B cell (primary cell): ENCODE data around the gene AQR. TPM values are rescaled to one million over a fixed set of nuclear protein-coding genes. Genes with fewer than 3 reads are reported as not detected.

ENCODE experiments used
- ATAC-seq: fragments of 200-7000 bp; cut with Tn5 transposase; one replicate; pipeline ENCODE4 v1.10.0; 2021; ENCODE audit warnings: low read depth, mild to moderate bottlenecking, moderate number of reproducible peaks, moderate library complexity
- CTCF ChIA-PET: fragments of 350-600 bp; sonication (Branson Sonifier 250); formaldehyde crosslinking; loops from one replicate; lab custom pipeline; 2021; ENCODE audit warnings: antibody characterized with exemption, inconsistent platforms; lab: Charles Lee
- POLR2A ChIA-PET: fragments of 350-600 bp; sonication (Branson Sonifier 250); formaldehyde crosslinking; loops from one replicate; lab custom pipeline; 2021; ENCODE audit warnings: antibody characterized with exemption; lab: Charles Lee
- DNase-seq: peaks from one replicate; pipeline ENCODE4 v3.0.0; 2013
- H2AFZ ChIP-seq: 2 replicates; pipeline ENCODE4 v1.6.1; 2012; ENCODE audit warnings: mild to moderate bottlenecking, low read depth, low read length; ENCODE audit not compliant: insufficient read depth, poor library complexity, severe bottlenecking
- H3K27ac ChIP-seq, 2 donors: 1 replicate in 1 of 2; 2 replicates in 1 of 2; pipeline ENCODE4 v1.5.1; 2012 to 2013; ENCODE audit warnings: low read length in 2 of 2, mild to moderate bottlenecking in 2 of 2, moderate library complexity in 1 of 2
- H3K27me3 ChIP-seq, 4 experiments: fragments of 200-600 bp in 1 of 4; sonication (generic) in 1 of 4; replicated peaks in 1 of 4; 1 replicate in 2 of 4; 2 replicates in 2 of 4; pipeline versions ENCODE4 v1.6.1 to v1.7.0; 2013 to 2016; ENCODE audit warnings: low read length in 3 of 4, mild to moderate bottlenecking in 2 of 4, mixed read lengths in 1 of 4, moderate library complexity in 1 of 4; ENCODE audit not compliant: insufficient read depth in 4 of 4, control insufficient read depth in 3 of 4; ENCODE audit errors: control extremely low read depth in 1 of 4
- H3K36me3 ChIP-seq, 2 experiments: replicated peaks in 1 of 2; 1 replicate in 1 of 2; 2 replicates in 1 of 2; pipeline versions ENCODE4 v1.6.1 to v1.7.1; 2013; ENCODE audit warnings: low read length in 1 of 2; ENCODE audit not compliant: insufficient read depth in 2 of 2, control insufficient read depth in 1 of 2; ENCODE audit errors: control extremely low read depth in 1 of 2, extremely low read depth in 1 of 2
- H3K4me1 ChIP-seq, 2 donors: fragments of 200-600 bp in 1 of 2; sonication (generic) in 1 of 2; 1 replicate in 1 of 2; 2 replicates in 1 of 2; pipeline versions ENCODE4 v1.5.1 to v1.6.1; 2013 to 2017; ENCODE audit warnings: low read length in 2 of 2; ENCODE audit not compliant: control insufficient read depth in 2 of 2, insufficient read depth in 2 of 2
- H3K4me2 ChIP-seq: replicated peaks from 2 replicates; pipeline ENCODE3; 2012; ENCODE audit warnings: mild to moderate bottlenecking, low read depth, low read length; ENCODE audit not compliant: poor library complexity, severe bottlenecking
- H3K4me3 ChIP-seq, 5 experiments: fragments of 200-600 bp in 1 of 5; sonication (generic) in 1 of 5; 1 replicate in 3 of 5; 2 replicates in 2 of 5; pipeline versions ENCODE4 v1.5.1 to v1.7.0; 2011 to 2016; ENCODE audit warnings: low read length in 4 of 5, mild to moderate bottlenecking in 4 of 5, low read depth in 2 of 5, control low read depth in 1 of 5, moderate library complexity in 1 of 5; ENCODE audit not compliant: insufficient read depth in 1 of 5; ENCODE audit errors: control extremely low read depth in 1 of 5, extremely low read depth in 1 of 5
- H3K79me2 ChIP-seq: fragments of 200-600 bp; sonication (generic); one replicate; pipeline ENCODE4 v1.6.0; 2016; ENCODE audit warnings: low read length; ENCODE audit not compliant: control insufficient read depth, insufficient read depth
- H3K9ac ChIP-seq: fragments of 200-600 bp; sonication (generic); 2 replicates; pipeline ENCODE4 v1.6.1; 2017; ENCODE audit warnings: mild to moderate bottlenecking, low read length, moderate library complexity
- H3K9me3 ChIP-seq, 3 donors: one replicate each; pipeline versions ENCODE4 v1.6.1 to v1.7.1; 2013; ENCODE audit warnings: low read length in 2 of 3; ENCODE audit not compliant: control insufficient read depth in 2 of 3, insufficient read depth in 1 of 3; ENCODE audit errors: control extremely low read depth in 1 of 3
- H4K20me1 ChIP-seq: 2 replicates; pipeline ENCODE4 v1.6.0; 2012; ENCODE audit warnings: mild to moderate bottlenecking, low read length; ENCODE audit not compliant: insufficient read depth, control insufficient read depth, poor library complexity, severe bottlenecking
- H3K27ac Mint-ChIP-seq: one replicate; pipeline ENCODE4 v1.8.0; 2021; ENCODE audit warnings: mixed read lengths
- H3K27me3 Mint-ChIP-seq: one replicate; pipeline ENCODE4 v1.8.0; 2021; ENCODE audit warnings: mixed read lengths
- H3K4me1 Mint-ChIP-seq: one replicate; pipeline ENCODE4 v1.8.0; 2021; ENCODE audit warnings: mixed read lengths
- H3K4me3 Mint-ChIP-seq: one replicate; pipeline ENCODE4 v1.8.0; 2021; ENCODE audit warnings: mixed read lengths
- H3K9me3 Mint-ChIP-seq: one replicate; pipeline ENCODE4 v1.8.0; 2022; ENCODE audit warnings: mixed read lengths; ENCODE audit not compliant: insufficient read depth
- CTCF ChIP-seq: fragments of 200-600 bp; IDR thresholded peaks from one replicate; pipeline ENCODE4 v1.8.0; 2022; ENCODE audit warnings: antibody characterized with exemption, mild to moderate bottlenecking
- EZH2 ChIP-seq: IDR thresholded peaks from 2 replicates; pipeline ENCODE4 v1.6.1; 2012; ENCODE audit warnings: borderline replicate concordance, low read depth, mild to moderate bottlenecking, moderate library complexity, low read length; ENCODE audit not compliant: insufficient read depth, poor library complexity, severe bottlenecking
- WGBS: methylation state at CpG from one replicate; pipeline ENCODE4 v1.1.5; 2013; ENCODE audit warnings: missing lambda C conversion rate; ENCODE audit not compliant: insufficient coverage; 5-methylcytosine and 5-hydroxymethylcytosine counted together
- intact Hi-C: fragments of 100-400 bp; cut with micrococcal nuclease; formaldehyde crosslinking; loops from one replicate; pipeline ENCODE4 v1.10.0; 2022
- polyA plus RNA-seq: library from polyadenylated mRNA; depleted of rRNA; stranded (reverse); fragments of >200 nt; gene quantifications from 2 replicates; pipeline ENCODE4 v1.2.3, GENCODE V29; 2012
- total RNA-seq, 2 donors: library from RNA; stranded (reverse); fragments of 120-200 nt in 1 of 2; gene quantifications; 1 replicate in 1 of 2; 2 replicates in 1 of 2; pipeline versions ENCODE4 v1.2.3 to v1.2.4, GENCODE V29; 2013 to 2022

The AQR gene
- total and polyA plus RNA-seq, 2 donors (not counting 1 experiment from before 2014, with no cell fraction given) = 24.2 to 41.7 TPM

- WGBS = 64% methylated on average over 2 of the region's 4 CpGs
Measured at GRCh38 chr15:34993877-34994276, 24.3 kb upstream of the AQR start.

GRCh38 chr15:34993412-34993811 lies 23.9 kb upstream of the AQR start:
- H3K4me1 ChIP-seq = peaks cover 7 to 8% of the 10 kb centered on the region in 2 donors
- intact Hi-C loops = no loop called here
- no peaks in the 10 kb centered on the region for H3K9me3 ChIP-seq
- H3K27ac ChIP-seq = no peak overlapping the region
- H3K36me3 ChIP-seq = no peaks in the 10 kb centered on the region
- peaks cover 0 to 11% (median 0%) of the 10 kb centered on the region in 4 experiments for H3K27me3 ChIP-seq
- peaks cover 2% of the 10 kb centered on the region for H3K79me2 ChIP-seq
- ChIA-PET POLR2A (no interaction called here), CTCF (no interaction called here)
- Mint-ChIP-seq H3K9me3 (no peaks in the 10 kb centered on the region), H3K27ac (no peak overlapping the region), H3K4me1 (peaks cover 11% of the 10 kb centered on the region), H3K4me3 (no peak overlapping the region), H3K27me3 (peaks cover 16% of the 10 kb centered on the region)
- no peak for TF ChIP-seq EZH2
- TF ChIP-seq CTCF = no peak
- no peak overlapping the region for H3K4me2 ChIP-seq
- no peaks in the 10 kb centered on the region for H4K20me1 ChIP-seq
- no peak overlapping the region for H3K4me3 ChIP-seq
- ATAC-seq (no peak), DNase-seq (no peak)
- WGBS = 82% methylated on average over 2 of the region's 6 CpGs
- H2AFZ ChIP-seq = no peak overlapping the region
- H3K9ac ChIP-seq = no peak overlapping the region

More at GRCh38 chr15:34993877-34994276, 24.3 kb upstream of the AQR start:
- Mint-ChIP-seq H3K27me3 (peaks cover 16% of the 10 kb centered on the region), H3K9me3 (no peaks in the 10 kb centered on the region), H3K27ac (no peak overlapping the region), H3K4me3 (no peak overlapping the region), H3K4me1 (peaks cover 7% of the 10 kb centered on the region)
- Histone ChIP-seq H3K4me3 (no peak overlapping the region), H3K27ac (no peak overlapping the region), H2AFZ (no peak overlapping the region), H3K36me3 (no peaks in the 10 kb centered on the region), H3K27me3 (peaks cover 0 to 11% (median 0%) of the 10 kb centered on the region in 4 experiments), H3K4me1 (peaks cover 5 to 6% of the 10 kb centered on the region in 2 donors), H3K9me3 (no peaks in the 10 kb centered on the region), H3K9ac (no peak overlapping the region), H3K4me2 (no peak overlapping the region), H3K79me2 (no peaks in the 10 kb centered on the region), H4K20me1 (no peaks in the 10 kb centered on the region)
- DNase-seq (no peak), ATAC-seq (no peak)
- TF ChIP-seq CTCF (no peak), EZH2 (no peak)
- CTCF ChIA-PET = no interaction called here
- intact Hi-C loops = no loop called here
- POLR2A ChIA-PET = no interaction called here
